HG02759 (cell line): ENCODE data around the gene DZANK1.
"Not testable (repeated sequence)": the region's sequence is repeated elsewhere in the genome, so short reads cannot be mapped to it uniquely, and the experiment has no call there.

ENCODE experiments used
- ATAC-seq: cut with Tn5 transposase; IDR thresholded peaks from one replicate; pipeline ENCODE4 v1.9.1; 2021; ENCODE audit warnings: mild to moderate bottlenecking, moderate library complexity; ENCODE audit not compliant: unreplicated experiment

Gene DZANK1

DNA sequence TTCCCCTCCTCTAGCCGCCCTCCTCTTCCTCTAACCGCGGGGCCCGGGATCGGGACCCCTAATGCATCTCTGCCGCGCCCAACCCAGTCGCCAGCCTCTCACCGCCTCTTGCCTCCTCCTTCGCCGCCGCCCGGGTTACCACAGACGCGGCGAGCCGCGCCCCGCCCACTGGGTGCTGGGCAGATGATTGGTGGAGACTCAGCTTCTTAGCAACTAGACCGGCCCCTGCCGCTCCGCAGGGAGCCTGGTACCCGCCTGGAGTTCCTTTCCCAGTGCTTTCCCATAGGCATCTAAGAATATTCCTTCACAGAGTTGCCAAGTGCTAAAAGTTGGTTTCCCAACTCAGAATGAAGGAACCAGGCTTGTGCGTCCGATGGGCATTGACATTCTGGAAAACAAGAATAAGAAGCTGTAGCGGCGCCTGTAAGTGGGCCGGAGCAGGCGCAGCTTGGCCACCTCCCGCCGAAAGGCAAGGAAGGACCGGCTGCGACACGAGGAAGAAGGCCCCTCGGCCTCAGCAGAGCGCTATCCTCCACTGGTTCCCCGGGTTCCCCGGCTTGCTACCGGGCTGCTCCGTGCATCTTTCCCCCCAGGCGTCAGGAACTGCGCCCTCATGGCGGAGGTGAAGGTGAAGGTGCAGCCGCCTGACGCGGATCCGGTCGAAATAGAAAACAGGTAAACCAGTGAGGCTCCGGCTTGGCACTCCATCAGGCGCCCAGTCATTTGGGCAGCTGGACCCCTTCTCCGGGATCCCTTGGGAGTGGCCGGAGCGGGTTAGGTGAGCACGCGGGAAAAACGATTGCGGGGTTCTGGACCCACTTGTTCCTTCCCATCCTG lies at the start of gene DZANK1, which contains the start of gene POLR3F:
Gene DZANK1, minus strand, starts transcription at position 137 of the 837 bp plus-strand sequence. CDS start 1,672 bp downstream, outside the sequence.
Gene POLR3F, plus strand, starts transcription at position 497 of the 837 bp plus-strand sequence. Its CDS starts 117 bp downstream, at position 614.
- peak; percentile 98 for ATAC-seq

DNA sequence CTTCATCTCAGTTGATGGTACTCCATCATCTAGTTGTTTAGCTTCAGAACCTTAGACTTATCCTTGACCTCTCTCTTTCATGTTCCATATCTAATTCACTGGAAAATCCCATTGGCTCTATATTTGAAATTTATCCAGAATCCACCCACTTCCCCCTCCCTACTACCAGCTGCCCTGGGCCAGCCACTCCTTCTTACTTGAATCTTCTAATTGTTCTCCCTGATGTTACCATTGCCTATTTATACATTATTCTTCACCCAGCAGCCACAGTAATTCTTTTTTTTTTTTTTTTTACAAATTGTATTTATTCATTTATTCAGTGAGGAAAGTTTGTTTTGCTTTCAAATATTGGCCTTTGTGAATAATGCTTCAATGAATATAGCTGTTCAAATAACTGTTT lies 49.1 kb upstream of the DZANK1 start:
- ATAC-seq = no peak

GRCh38 chr20:18514127-18514526 lies 47.3 kb upstream of the DZANK1 start:
- no peak for ATAC-seq

DNA sequence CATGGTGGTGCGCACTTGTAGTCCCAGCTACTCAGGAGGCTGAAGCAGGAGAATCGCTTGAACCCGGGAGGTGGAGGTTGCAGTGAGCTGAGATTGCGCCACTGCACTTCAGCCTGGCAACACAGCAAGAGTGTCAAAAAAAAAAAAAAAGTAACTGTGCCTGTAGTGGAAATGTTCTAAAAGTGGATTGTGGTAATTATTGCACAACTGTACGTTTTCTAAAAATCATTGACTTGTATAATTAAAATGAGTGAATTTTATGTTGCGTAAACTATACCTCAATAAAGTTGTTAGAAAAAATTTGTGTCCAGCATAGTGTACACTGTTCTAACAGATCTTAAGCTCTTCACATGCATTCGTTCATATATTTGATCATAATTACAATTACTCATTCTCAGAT lies 46.4 kb upstream of the DZANK1 start:
- no peak for ATAC-seq

DNA sequence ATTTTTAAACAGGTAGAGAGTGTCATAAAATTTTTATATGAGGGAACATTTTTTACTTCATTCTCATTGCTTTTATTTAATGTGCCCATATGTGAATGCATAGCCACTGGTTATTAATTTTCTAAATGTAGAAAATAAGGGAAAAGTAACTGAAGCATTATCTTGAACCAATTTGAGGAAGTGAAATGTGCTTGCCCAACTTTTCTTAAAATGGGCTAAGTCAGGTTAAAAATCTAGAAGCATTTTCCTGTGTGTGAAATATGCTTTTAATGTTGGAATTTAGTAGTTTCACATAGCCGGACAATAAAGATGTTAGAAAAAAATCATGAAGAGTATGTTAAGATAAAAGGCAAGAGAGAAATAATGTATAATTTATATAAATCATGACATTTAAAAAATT lies 44.7 kb upstream of the DZANK1 start:
- no peak for ATAC-seq

GRCh38 chr20:18507218-18508191 lies 40.7 kb upstream of the DZANK1 start, which contains the start of gene SEC23B:
SEC23B (plus strand) TSS chr20:18507940; CDS start chr20:18510836, 2,896 bp downstream.
- peak; percentile 95 for ATAC-seq

DNA sequence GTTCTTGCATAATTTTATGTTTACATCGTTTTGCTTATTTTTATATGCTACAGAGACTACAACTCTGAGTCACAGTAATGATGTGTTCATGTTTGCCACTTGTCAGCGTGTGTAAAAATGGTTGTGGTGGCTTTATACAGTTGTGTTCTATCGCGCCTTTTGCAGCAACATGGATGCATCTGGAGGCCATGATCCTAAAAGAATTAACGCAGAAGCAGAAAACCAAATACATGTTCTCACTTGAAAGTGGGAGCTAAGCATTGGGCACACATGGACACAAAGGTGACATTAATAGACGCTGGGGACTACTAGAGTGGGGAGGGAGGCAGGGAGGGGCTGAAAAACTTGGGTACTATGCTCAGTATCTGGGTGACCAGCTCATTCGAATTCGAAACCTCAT lies 39.9 kb upstream of the DZANK1 start:
- ATAC-seq = no peak

GRCh38 chr20:18504479-18505060 lies 37.7 kb upstream of the DZANK1 start:
- ATAC-seq = no peak

DNA sequence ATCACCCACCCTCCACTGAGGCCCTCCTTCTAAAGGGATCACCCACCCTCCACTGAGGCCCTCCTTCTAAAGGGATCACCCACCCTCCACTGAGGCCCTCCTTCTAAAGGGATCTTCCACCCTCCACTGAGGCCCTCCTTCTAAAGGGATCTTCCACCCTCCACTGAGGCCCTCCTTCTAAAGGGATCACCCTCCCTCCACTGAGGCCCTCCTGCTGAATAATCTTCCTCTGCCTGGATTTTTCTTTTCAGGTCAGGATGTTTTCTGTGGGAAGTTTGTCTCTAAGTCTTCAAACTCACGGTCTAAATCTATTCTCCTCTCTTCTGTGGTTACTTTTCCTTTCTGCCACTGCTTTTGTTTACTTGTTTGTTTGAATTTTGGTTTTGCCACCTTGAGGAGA lies 34.8 kb upstream of the DZANK1 start:
- ATAC-seq = not testable (repeated sequence)

DNA sequence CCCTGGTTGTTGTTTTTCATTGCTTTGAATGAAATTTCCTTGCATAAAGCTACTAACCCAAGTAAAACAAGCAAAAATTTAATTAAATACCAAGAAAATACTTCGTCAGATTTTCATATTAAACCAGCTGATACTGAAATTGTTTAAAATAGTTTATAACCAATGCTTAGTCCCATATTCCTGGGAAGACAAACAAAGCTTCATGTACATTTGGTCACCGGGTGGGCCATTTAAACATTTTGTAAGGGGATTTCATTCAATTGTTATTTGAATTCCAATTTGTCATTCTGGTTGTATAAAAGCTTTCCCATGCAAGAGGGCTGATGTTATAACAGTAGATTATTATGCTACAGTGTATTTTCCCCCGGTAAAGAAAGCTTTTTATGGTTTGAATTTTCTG lies 30.8 kb upstream of the DZANK1 start:
- ATAC-seq = no peak

GRCh38 chr20:18496740-18497592 lies 30.1 kb upstream of the DZANK1 start, which contains the start of gene RBBP9:
RBBP9 (minus strand) TSS chr20:18497225; CDS start chr20:18497167, 58 bp downstream.
- ATAC-seq = peak; percentile 99

DNA sequence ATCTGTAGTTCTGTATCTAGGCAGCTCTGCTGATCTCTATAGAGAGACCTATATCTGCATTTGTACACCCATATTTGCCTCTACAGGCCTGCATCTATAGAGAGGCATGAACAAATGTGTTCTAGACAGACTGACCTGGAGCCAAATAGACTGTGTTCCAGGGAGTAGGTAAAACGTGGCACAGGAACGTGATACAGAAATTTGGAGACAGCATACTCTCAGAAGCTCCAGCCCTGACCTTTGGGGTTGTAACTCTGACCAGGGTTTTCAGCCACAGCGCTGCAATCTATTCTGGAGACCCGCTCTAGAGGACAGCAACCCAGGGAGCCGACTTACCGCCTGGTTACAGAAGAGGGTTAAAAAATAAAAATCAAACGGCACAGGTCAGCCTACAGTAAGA lies 29.2 kb upstream of the DZANK1 start:
- no peak for ATAC-seq

- no peak for ATAC-seq
Measured at GRCh38 chr20:18488301-18488700, 21.5 kb upstream of the DZANK1 start.

GRCh38 chr20:18481596-18481995 lies 14.8 kb upstream of the DZANK1 start:
- ATAC-seq = no peak

DNA sequence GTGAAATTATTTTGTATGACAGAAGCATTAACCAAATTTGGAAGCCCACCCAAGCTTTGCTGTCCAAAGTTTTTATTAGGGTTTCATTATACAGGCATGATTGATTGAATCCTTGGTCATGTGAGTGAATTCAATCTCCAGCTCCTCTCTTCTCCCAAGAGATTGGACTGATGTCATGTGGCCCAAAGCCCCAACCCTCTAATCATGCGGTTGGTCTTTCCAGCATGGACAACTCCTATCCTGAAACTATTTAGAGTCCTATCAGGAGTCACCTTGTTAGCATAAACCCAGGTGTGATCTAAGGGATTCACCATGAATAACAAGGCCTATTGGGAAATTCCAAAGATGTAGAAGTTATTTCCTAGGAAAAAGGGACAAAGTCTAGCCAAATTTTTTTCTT lies 11.0 kb upstream of the DZANK1 start:
- ATAC-seq = no peak

GRCh38 chr20:18477218-18477617 lies 10.4 kb upstream of the DZANK1 start:
- no peak for ATAC-seq

DNA sequence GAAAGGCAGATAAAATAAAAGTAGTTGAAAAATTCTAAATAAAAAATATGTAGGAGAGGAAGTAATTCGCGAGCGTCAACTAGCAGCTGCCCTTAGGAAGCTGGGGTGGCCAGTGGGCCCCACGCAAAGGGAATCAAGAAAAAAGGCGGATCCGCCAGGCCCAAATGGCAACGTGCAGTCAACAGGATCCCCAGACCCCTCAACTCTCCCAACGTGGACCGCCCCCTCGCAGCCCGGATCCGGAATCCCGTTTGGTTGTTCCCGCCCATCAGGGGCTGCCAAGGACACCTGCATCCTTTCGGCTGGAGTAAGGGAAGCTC lies 296 bp downstream of the DZANK1 start:
- ATAC-seq = peak; percentile 35

DNA sequence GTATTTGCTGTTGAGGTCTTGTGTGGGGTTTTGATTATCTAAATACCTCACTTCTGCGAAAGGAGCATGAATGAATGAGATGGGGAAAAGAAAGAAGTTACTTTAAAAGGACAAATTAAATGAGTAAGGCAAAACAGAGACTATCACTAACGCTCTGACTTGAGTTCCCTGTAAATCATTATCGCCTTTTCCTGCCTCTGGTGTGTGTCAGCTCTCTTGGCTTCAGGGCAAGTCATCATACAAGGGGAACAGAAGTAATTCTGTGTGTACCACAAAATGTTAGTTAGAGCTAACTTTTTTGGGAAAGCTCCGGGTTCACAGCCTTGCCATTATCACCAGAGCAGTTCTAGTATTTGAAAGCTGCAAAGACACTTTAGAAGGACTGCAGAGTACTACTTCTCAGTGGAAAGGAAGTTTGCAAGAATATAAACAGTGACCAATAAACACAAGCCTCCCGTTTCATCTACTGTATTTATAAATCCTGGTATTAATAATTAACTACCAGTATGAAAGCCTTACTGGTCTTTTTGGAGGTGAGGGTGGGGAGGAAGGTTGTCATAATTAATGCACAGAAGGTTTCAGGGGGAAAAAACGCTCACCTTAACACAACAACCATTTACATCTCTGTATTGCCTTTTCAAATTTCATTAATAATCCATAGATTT lies 1.2 kb downstream of the DZANK1 start:
- ATAC-seq = no peak

DNA sequence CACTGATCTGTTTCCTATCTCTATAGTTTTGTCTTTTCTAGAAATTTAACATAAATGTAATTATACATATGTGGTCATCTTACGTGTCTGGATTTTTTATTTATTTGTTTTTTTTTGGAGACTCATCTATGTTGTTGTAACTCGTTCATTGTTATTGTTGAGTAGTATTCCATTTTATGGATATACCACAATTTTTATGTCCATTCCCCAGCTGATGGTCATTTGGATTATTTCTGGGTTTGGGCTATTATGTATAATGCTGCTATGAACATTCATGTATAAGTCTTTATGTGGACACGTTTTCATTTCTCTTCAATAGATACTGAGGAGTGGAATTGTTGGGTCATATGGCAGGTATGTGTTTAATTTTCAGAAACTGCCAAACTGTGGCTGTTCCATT lies 10.2 kb downstream of the DZANK1 start:
- ATAC-seq = no peak

DNA sequence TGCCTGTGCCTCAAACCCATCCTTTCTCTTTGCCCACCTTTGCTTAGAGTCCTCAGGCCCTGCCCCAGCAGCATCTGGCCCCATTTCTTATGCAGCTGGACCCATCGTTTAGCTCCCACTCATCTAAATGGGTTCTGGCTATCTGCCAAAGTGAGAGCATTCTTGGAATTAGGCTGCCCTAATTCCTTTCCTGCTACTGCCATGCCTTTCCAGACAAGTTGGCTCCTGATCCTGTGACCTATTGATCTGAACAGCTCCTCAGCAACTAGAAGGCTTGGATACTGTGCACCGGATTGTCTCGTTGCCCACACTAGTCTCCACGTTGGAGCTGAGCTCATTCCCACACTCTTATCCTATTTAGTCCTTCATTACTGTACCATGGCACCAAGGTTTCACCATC lies 22.9 kb downstream of the DZANK1 start:
- ATAC-seq = no peak
